ENCODE measurements around the gene AMELX.

The AMELX gene

GRCh38 chrX:11311706-11312105, 18.5 kb downstream of the AMELX start:
- no peak for DNase-seq

- DNase-seq, result no peak
These were observed 26.8 kb downstream of the AMELX start for GRCh38 chrX:11319806-11320520.

GRCh38 chrX:11321986-11322385, 28.8 kb downstream of the AMELX start:
- no peak for DNase-seq

- no peak for DNase-seq
These were observed 34.9 kb downstream of the AMELX start for GRCh38 chrX:11328134-11328533.

- DNase-seq, result no peak
These were observed 35.8 kb downstream of the AMELX start for GRCh38 chrX:11329021-11329420.

GRCh38 chrX:11331788-11332187, 38.6 kb downstream of the AMELX start:
- no peak for DNase-seq

- DNase-seq, result no peak
These were observed 41.0 kb downstream of the AMELX start for GRCh38 chrX:11334165-11334564.

GRCh38 chrX:11336201-11336600, 43.0 kb downstream of the AMELX start:
- no peak for DNase-seq

- DNase-seq, result no peak
These were observed 44.2 kb downstream of the AMELX start for GRCh38 chrX:11337292-11338009.

GRCh38 chrX:11341274-11342201, 48.3 kb downstream of the AMELX start:
- no peak for DNase-seq

- no peak for DNase-seq
These were observed 49.5 kb downstream of the AMELX start for GRCh38 chrX:11342673-11343072.

GRCh38 chrX:11346121-11346682, 53.0 kb downstream of the AMELX start:
- no peak for DNase-seq

GRCh38 chrX:11347300-11347699, 54.1 kb downstream of the AMELX start:
- DNase-seq, result no peak

GRCh38 chrX:11349020-11349419, 55.8 kb downstream of the AMELX start:
- no peak for DNase-seq

GRCh38 chrX:11349661-11350337, 56.6 kb downstream of the AMELX start:
- no peak for DNase-seq

All from amniotic stem cell (primary cell).